Testis (tissue), 2 donors: ENCODE data around the gene GLIS1.

Source experiments
- CTCF ChIP-seq, 3 experiments: fragments of 450-650 bp in 2 of 3; fragments of 200-600 bp in 1 of 3; sonication (generic) in 1 of 3; IDR thresholded peaks; one replicate each; pipeline ENCODE4 v1.5.1; 2016 to 2019; ENCODE audit warnings: antibody characterized with exemption in 3 of 3, mild to moderate bottlenecking in 2 of 3, moderate library complexity in 1 of 3
- POLR2A ChIP-seq: fragments of 450-650 bp; IDR thresholded peaks from one replicate; pipeline ENCODE4 v1.6.1; 2017; ENCODE audit warnings: antibody characterized with exemption, mild to moderate bottlenecking, moderate library complexity

- TF ChIP-seq POLR2A = no peak
- no peak for TF ChIP-seq CTCF (IDR thresholded peaks at IDR 0.05)
Measured at GRCh38 chr1:53483656-53484055, 255.3 kb downstream of the GLIS1 start.
